GM12892 (cell line): ENCODE measurements around the gene CPED1.
"Not testable (repeated sequence)": the region's sequence is repeated elsewhere in the genome, so short reads cannot be mapped to it uniquely, and the experiment has no call there.

ENCODE experiments used
- DNase-seq: peaks from one replicate; pipeline ENCODE4 v3.0.0; 2011; ENCODE audit not compliant: insufficient read length
- FAIRE-seq: peaks from 2 replicates; lab custom pipeline; 2011; peaks lifted over from hg19 to GRCh38; lab: Jason Lieb, UNC
- POLR2A ChIP-seq: IDR thresholded peaks from 2 replicates; pipeline ENCODE4 v1.6.1; 2011; ENCODE audit warnings: low read depth, low read length, control low read depth
- POLR2AphosphoS5 ChIP-seq: IDR thresholded peaks from 2 replicates; pipeline ENCODE4 v1.6.1; 2011; ENCODE audit warnings: low read depth, low read length, control low read depth
- TAF1 ChIP-seq: IDR thresholded peaks from 2 replicates; pipeline ENCODE4 v1.6.1; 2011; ENCODE audit warnings: low read depth, mild to moderate bottlenecking, control low read depth, low read length, borderline replicate concordance

The CPED1 gene

DNA sequence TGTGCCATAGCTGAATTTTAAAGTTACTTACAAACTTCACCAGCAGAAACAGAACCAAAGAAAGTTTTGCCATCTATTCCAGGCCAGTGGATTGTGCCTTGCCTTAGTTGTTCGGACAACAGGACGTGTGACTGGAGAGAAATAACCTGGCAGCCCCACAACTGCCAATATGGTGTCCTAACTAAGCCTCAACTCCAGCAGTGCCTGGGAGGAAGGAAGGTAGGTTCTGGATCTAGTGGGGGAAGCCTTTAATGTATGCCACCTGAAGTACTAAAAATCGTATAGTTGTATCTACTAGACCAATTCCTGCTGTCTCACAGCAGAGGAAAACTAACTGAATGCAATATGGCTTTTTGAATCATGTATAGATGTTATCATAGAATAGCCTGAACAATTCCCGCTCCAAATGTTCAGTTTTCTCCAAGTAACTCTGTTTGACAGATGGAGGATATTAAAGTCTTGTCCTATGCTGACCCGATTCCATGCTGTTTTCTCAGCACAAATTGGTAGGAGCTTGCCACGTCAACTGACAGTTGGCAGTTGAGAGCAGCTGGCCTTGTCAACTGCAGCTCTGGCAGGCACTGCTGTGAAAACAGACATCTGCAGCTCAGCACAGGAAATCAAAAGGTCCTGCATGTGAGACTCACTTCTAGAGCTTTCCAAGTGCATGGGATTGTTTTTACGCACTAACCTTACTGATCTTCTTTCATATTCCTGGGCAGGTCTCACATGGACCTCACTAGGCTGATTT is 255.8 kb downstream of the CPED1 start:
- FAIRE-seq (no peak), DNase-seq (no peak)
- TF ChIP-seq TAF1: no peak
- no peak for TF ChIP-seq POLR2A
- no peak for TF ChIP-seq POLR2AphosphoS5

DNA sequence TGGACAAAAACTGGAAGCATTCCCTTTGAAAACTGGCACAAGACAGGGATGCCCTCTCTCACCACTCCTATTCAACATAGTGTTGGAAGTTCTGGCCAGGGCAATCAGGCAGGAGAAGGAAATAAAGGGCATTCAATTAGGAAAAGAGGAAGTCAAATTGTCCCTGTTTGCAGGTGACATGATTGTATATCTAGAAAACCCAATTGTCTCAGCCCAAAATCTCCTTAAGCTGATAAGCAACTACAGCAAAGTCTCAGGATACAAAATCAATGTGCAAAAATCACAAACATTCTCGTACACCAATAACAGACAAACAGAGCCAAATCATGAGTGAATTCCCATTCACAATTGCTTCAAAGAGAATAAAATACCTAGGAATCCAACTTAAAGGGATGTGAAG is 262.9 kb downstream of the CPED1 start:
- not testable (repeated sequence) for FAIRE-seq, DNase-seq

DNA sequence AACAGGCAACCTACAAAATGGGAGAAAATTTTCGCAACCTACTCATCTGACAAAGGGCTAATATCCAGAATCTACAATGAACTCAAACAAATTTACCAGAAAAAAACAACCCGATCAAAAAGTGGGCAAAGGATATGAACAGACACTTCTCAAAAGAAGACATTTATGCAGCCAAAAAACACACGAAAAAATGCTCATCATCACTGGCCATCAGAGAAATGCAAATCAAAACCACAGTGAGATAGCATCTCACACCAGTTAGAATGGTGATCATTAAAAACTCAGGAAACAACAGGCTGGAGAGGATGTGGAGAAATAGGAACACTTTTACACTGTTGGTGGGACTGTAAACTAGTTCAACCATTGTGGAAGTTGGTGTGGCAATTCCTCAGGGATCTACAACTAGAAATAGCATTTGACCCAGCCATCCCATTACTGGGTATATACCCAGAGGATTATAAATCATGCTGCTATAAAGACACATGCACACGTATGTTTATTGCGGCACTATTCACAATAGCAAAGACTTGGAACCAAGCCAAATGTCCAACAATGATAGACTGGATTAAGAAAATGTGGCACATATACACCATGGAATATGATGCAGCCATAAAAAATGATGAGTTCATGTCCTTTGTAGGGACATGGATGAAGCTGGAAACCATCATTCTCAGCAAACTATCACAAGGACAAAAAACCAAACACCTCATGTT is 264.2 kb downstream of the CPED1 start:
- not testable (repeated sequence) for DNase-seq, FAIRE-seq

DNA sequence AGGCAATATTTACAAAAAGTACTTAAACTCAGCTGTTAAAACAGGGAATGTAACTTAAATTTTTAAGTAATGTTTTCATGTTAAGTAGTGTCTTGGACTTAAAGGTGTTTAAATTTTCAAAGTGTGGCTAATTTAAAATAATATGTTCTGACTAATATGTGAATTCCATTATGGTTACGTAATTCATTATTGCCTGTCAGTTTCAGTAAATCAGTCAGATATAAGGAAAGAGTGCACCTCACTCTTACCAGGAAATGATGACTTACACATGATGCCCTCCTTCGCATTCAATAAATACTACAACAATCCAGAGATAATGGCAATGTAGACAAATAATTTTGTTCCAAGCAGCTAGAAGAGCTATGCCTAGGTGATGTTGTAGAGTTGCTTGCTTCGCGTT is 271.3 kb downstream of the CPED1 start:
- FAIRE-seq: no peak

DNA sequence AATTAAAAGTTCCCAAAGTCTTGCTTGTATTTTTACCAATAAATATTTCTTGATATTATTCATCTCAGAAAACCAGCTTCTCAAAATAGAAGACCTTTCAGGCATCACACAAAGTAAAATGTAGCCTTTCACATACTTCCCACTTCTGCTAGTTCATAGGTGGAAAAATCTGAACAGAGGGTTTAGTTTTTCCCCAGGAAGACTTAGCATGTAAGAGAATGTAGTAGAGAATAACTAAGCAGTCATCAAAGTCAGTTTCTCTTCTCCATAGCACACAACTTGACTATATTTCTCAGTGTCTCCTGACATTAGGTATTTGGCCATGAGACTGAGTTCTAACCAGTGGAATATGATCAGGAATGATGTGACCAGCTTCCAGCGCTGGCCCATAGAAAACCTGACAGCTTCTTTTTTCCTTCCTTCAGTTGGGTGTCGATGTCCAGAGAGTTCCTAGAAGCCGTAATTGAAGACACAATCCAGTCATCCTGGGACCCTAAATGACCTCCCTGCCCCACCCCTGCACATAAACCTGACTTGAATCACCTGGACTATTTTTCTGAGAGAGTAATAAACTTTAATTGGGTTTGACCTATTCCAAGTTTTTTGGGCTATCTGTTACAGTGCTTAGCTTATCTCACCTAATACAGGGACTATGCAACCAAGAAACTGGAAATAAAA is 272.8 kb downstream of the CPED1 start:
- TF ChIP-seq TAF1: no peak
- no peak for TF ChIP-seq POLR2A
- no peak for TF ChIP-seq POLR2AphosphoS5
- no peak for FAIRE-seq
- DNase-seq: no peak

More for the DNA sequence above, 271.3 kb downstream of the CPED1 start:
- no peak for TF ChIP-seq TAF1
- no peak for TF ChIP-seq POLR2AphosphoS5
- TF ChIP-seq POLR2A: no peak
- no peak for DNase-seq

DNA sequence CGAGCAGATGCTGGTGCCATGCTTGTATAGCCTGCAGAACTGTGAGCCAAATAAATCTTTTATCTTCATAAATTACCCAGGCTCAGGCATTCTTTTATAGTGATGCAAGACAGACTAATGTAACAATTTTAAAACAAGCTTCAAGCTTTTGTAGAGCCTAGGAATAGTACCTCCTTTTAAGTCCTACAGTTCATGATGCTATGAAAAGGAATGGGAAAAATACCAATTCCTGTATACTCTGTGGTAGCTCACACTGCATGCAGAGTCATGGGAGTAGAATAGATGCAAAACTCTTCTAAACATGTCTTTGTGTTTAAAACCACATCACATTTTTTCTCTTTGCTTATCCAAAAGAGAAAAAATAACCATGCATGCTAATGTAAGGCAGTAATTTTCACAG is 273.7 kb downstream of the CPED1 start:
- FAIRE-seq: no peak
- DNase-seq: no peak
- TF ChIP-seq TAF1: no peak
- no peak for TF ChIP-seq POLR2AphosphoS5
- TF ChIP-seq POLR2A: no peak

DNA sequence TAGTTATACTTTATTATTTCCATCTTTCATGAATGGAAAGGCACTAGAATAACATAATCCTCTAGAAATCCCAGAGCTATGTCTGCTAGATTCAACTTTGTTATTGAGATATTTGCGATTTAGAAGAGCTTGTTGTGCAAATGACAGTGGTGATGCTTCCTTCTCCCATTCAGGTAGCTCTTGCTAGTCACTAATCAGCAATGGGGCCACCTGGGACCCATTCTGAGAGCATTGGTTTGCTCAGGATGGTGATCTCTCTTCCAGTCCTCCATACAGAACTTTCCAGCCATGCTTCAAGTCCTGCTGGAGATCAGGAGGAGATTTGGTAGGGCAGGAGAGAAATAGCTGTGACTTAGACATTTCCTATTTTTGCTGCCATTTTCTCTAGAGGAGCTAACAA is 274.5 kb downstream of the CPED1 start:
- DNase-seq (no peak), FAIRE-seq (no peak)
- TF ChIP-seq POLR2AphosphoS5 (no peak), POLR2A (no peak), TAF1 (no peak)

DNA sequence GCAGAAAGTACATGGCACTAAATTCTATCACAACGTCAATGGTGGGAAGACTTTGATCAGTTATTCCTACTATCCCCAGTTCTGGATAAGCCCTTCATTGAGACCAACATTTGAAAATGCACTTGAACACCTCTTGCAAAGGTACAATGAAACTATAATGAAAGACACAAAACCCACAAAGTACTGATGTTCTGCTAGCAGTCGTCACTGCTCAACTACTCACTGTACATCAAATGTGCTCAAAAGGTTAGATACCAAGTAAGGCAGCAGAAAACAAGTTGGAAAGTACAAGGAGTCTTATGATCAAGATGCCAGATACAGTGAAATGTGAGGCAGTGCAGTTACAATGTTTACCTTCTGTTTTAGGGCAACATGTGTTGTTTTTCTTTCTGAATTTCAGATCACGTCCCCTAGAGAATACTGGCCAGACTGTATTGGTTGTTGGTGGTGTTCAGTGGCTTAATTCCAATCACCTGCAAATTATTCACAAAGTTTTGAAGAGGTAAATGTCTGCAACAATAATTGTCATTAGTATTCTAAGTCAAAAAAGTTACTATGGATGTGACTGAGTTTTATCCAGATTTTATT is 277.9 kb downstream of the CPED1 start:
- FAIRE-seq (no peak), DNase-seq (no peak)
- TF ChIP-seq POLR2AphosphoS5: no peak
- TF ChIP-seq POLR2A: no peak
- no peak for TF ChIP-seq TAF1

DNA sequence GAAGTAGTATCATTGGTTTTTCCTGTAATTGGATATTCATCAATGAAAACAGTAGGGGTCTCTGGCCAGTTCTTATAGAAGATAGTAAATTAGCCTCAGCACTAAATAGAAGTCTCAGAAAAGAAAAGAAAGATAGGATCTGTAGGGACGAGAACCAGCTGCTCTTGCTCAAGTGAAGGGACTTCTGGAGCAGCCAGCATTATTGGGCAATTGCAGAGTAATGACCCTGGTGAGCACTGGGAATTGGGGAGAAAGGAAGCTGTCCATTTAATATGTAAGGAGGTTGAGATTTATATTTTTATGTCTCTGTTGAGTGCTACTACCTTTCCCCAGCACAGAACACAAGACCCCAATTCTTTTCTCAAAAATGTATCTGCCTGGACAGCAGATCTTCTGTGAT is 279.1 kb downstream of the CPED1 start:
- TF ChIP-seq POLR2AphosphoS5 (no peak), POLR2A (no peak), TAF1 (no peak)
- DNase-seq (no peak), FAIRE-seq (no peak)

DNA sequence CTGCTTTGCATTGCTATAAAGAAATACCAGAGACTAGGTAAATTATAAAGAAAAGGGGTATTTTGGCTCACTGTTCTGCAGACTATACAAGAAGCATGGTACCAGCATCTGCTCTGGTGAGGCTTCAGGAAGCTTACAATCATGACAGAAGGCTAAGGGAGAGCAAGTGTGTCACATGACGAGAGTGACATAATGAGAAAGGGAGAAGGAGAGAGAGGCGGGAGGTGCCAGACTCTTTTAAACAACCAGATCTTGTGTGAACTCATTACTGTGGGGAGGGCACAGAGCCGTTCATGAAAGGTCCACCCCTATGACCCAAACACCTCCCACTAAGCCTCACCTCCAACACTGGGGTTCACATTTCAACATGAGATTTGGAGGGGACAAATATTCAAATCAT is 281.3 kb downstream of the CPED1 start:
- FAIRE-seq: no peak
- TF ChIP-seq POLR2AphosphoS5: no peak
- no peak for TF ChIP-seq POLR2A
- TF ChIP-seq TAF1: no peak

DNA sequence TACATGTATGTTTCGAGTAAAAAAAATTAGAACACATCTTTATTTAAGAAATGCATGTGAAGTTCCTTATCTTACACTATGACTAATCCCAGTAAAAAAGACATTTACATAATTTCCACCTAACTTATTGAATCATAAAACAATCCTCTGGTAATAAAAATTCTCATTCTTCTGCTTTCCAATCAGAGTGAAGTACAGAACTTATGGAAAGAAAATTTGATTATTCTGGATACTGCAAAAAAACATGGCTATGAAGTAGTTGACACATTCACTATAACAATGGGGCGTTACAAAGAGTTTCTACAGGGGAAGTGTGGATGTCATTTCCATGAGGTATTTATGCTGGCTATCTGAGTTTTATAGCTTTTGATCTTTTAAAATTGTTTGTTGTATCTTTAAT is 282.6 kb downstream of the CPED1 start:
- FAIRE-seq (no peak), DNase-seq (no peak)
- TF ChIP-seq POLR2AphosphoS5 (no peak), POLR2A (no peak), TAF1 (no peak)

More for the DNA sequence above, 281.3 kb downstream of the CPED1 start:
- no peak for DNase-seq
